SK-N-SH treated with all-trans-retinoic acid at 6 μM for 48 hours (cell line): Measurements from ENCODE around the gene CTAGE1.

Experiments used
- ATAC-seq: fragments of 200-7000 bp; cut with Tn5 transposase; 3 replicates; pipeline ENCODE4 v1.9.1; 2020; ENCODE audit warnings: mild to moderate bottlenecking, moderate library complexity
- ARNTL ChIP-seq: fragments of 450-650 bp; formaldehyde crosslinking; IDR thresholded peaks from 2 replicates; pipeline ENCODE4 v1.5.0; 2020; ENCODE audit warnings: low read depth, mild to moderate bottlenecking, moderate library complexity, borderline replicate concordance
- BACH2 ChIP-seq: fragments of 250-450 bp; sonication (Bioruptor Pico); IDR thresholded peaks from 2 replicates; pipeline ENCODE4 v1.9.0; 2021; ENCODE audit warnings: mild to moderate bottlenecking, borderline replicate concordance
- ESRRG ChIP-seq: fragments of 250-450 bp; sonication (Bioruptor Pico); IDR thresholded peaks from 2 replicates; pipeline ENCODE4 v1.6.1; 2021; ENCODE audit warnings: mild to moderate bottlenecking
- ISL1 ChIP-seq: fragments of 250-450 bp; sonication (Bioruptor Pico); IDR thresholded peaks from 2 replicates; pipeline ENCODE4 v2.1.2; 2022; ENCODE audit warnings: mild to moderate bottlenecking, moderate library complexity
- OSR1 ChIP-seq: fragments of 250-450 bp; sonication (Bioruptor Pico); IDR thresholded peaks from 2 replicates; pipeline ENCODE4 v1.8.0; 2022; ENCODE audit warnings: moderate library complexity, mild to moderate bottlenecking, inconsistent platforms
- PPARA ChIP-seq: fragments of 250-450 bp; sonication (Bioruptor Pico); IDR thresholded peaks from 2 replicates; pipeline ENCODE4 v1.5.0; 2020; ENCODE audit warnings: mild to moderate bottlenecking, borderline replicate concordance
- RARB ChIP-seq: fragments of 250-450 bp; sonication (Bioruptor Pico); IDR thresholded peaks from 2 replicates; pipeline ENCODE4 v1.8.0; 2021; ENCODE audit warnings: mild to moderate bottlenecking, moderate library complexity
- SNAI2 ChIP-seq: fragments of 250-450 bp; sonication (Bioruptor Pico); IDR thresholded peaks from 2 replicates; pipeline ENCODE4 v1.5.0; 2020; ENCODE audit warnings: mild to moderate bottlenecking, moderate library complexity
- TCF4 ChIP-seq: fragments of 250-450 bp; sonication (Bioruptor Pico); IDR thresholded peaks from 2 replicates; pipeline ENCODE4 v1.8.0; 2021; ENCODE audit warnings: mild to moderate bottlenecking, moderate library complexity, borderline replicate concordance
- TOX ChIP-seq: fragments of 250-450 bp; sonication (Bioruptor Pico); IDR thresholded peaks from 2 replicates; pipeline ENCODE4 v1.8.0; 2021; ENCODE audit warnings: mild to moderate bottlenecking, moderate library complexity, borderline replicate concordance
- ZC3H10 ChIP-seq: fragments of 250-450 bp; sonication (Bioruptor Pico); IDR thresholded peaks from 2 replicates; pipeline ENCODE4 v1.5.1; 2021; ENCODE audit warnings: mild to moderate bottlenecking, moderate library complexity
- ZFP3 ChIP-seq: fragments of 250-450 bp; sonication (Bioruptor Pico); IDR thresholded peaks from 2 replicates; pipeline ENCODE4 v1.5.0; 2020; ENCODE audit warnings: mild to moderate bottlenecking, moderate library complexity
- ZNF565 ChIP-seq: fragments of 450-650 bp; formaldehyde crosslinking; conservative IDR thresholded peaks from 2 replicates; pipeline ENCODE4 v1.5.0; 2020; ENCODE audit warnings: low read depth, mild to moderate bottlenecking, moderate library complexity
- ZNF70 ChIP-seq: fragments of 450-650 bp; formaldehyde crosslinking; IDR thresholded peaks from 2 replicates; pipeline ENCODE4 v1.5.0; 2020; ENCODE audit warnings: mild to moderate bottlenecking, moderate library complexity
- ZNF8 ChIP-seq: fragments of 450-650 bp; formaldehyde crosslinking; IDR thresholded peaks from 2 replicates; pipeline ENCODE4 v1.5.0; 2020; ENCODE audit warnings: mild to moderate bottlenecking, moderate library complexity
- TF ChIP-seq, protein P1 (sequence below): fragments of 250-450 bp; sonication (Bioruptor Pico); IDR thresholded peaks from 2 replicates; pipeline ENCODE4 v1.8.0; 2021; ENCODE audit warnings: low read depth, mild to moderate bottlenecking, moderate library complexity, borderline replicate concordance
- TF ChIP-seq, protein P2 (sequence below): fragments of 250-450 bp; sonication (Bioruptor Pico); IDR thresholded peaks from 2 replicates; pipeline ENCODE4 v1.5.0; 2020; ENCODE audit warnings: mild to moderate bottlenecking, moderate library complexity
- TF ChIP-seq, protein P3 (sequence below): fragments of 250-450 bp; sonication (Bioruptor Pico); IDR thresholded peaks from 2 replicates; pipeline ENCODE4 v1.8.0; 2020; ENCODE audit warnings: mild to moderate bottlenecking, moderate library complexity, borderline replicate concordance
- TF ChIP-seq, protein P4 (sequence below): fragments of 250-450 bp; sonication (Bioruptor Pico); IDR thresholded peaks from 2 replicates; pipeline ENCODE4 v1.5.1; 2020; ENCODE audit warnings: low read depth, mild to moderate bottlenecking, moderate library complexity

Gene CTAGE1

DNA sequence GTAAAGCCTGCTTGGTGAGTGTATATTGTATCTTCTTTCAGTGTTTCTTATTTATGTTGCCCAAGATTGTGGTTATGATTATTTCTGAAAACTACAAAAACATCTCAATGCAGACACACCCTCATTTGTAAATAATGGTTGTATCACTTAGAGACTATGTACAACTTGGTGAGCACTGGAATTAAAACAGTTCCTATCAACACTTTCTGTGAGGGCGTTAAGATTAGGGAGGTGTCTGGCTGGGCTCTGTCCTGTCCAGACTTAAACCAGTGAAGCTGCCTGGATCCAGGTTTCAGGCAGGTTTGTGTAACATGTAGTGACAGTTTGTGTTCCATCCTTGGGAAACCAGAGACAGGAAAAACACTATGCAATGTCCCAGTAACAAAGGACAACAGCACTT lies 49.7 kb downstream of the CTAGE1 start:
- no peak for TF ChIP-seq TOX
- no peak for ATAC-seq

DNA sequence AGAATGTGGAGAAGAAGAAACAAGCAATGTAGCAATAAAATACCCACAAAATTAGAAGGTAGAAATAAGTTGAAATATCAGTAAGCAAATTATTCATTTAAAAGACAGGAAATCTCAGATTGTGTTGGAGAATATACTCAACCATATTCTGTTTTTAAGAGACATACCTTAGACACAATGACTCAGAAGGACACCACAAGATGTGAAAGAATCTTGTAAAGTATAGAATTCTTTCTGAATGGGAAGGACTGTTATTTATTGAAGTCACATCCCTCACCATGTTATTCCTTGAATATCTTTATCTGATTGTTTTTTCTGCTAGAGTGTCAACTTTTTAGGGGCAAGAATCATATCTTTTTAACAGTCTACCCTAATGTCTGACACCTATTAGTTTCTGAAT lies 50.4 kb downstream of the CTAGE1 start:
- TF ChIP-seq TOX (no peak), RARB (CRISPR knock-in tag) (no peak), BACH2 (no peak), ESRRG (no peak), PPARA (CRISPR knock-in tag) (no peak), ZNF565 (CRISPR knock-in tag) (no peak)
- TF ChIP-seq, protein P1, sequence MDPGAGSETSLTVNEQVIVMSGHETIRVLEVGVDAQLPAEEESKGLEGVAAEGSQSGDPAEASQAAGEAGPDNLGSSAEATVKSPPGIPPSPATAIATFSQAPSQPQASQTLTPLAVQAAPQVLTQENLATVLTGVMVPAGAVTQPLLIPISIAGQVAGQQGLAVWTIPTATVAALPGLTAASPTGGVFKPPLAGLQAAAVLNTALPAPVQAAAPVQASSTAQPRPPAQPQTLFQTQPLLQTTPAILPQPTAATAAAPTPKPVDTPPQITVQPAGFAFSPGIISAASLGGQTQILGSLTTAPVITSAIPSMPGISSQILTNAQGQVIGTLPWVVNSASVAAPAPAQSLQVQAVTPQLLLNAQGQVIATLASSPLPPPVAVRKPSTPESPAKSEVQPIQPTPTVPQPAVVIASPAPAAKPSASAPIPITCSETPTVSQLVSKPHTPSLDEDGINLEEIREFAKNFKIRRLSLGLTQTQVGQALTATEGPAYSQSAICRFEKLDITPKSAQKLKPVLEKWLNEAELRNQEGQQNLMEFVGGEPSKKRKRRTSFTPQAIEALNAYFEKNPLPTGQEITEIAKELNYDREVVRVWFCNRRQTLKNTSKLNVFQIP (CRISPR knock-in tag): no peak
- ATAC-seq: no peak

DNA sequence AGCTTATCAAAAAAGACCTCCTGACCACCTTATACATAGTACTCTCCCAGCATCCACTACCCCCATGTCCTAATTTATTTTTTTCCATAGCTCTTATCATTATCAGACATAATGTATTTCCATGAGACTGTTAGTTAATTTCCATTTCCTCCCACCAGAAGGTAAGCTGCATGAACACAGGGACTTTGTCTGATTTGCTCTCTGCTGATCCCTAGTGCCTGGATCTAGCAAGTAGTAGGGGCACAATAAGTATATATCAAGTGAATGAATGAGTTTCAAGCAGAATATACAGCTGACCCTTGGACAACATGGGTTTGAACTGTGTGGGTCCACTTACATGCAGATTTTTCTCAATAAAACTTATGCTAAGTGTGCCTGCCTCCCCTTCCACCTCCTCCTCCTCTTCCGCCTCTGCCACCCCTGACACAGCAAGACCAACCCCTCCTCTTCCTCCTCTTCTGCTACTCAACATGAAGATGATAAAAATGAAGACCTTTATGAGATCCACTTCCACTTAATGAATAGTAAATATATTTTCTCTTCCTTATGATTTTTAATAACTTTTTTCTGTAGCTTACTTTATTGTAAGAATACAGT lies 53.8 kb downstream of the CTAGE1 start:
- ATAC-seq: no peak
- TF ChIP-seq ZFP3 (CRISPR knock-in tag) (no peak), ZNF70 (CRISPR knock-in tag) (no peak), OSR1 (no peak), ISL1 (CRISPR knock-in tag) (no peak), PPARA (CRISPR knock-in tag) (no peak), ZNF8 (CRISPR knock-in tag) (no peak), TCF4 (no peak), BACH2 (no peak), SNAI2 (CRISPR knock-in tag) (no peak), ZNF565 (CRISPR knock-in tag) (no peak), TOX (no peak), ESRRG (no peak), ARNTL (CRISPR knock-in tag) (no peak), ZC3H10 (CRISPR knock-in tag) (no peak)
- TF ChIP-seq, protein P2, sequence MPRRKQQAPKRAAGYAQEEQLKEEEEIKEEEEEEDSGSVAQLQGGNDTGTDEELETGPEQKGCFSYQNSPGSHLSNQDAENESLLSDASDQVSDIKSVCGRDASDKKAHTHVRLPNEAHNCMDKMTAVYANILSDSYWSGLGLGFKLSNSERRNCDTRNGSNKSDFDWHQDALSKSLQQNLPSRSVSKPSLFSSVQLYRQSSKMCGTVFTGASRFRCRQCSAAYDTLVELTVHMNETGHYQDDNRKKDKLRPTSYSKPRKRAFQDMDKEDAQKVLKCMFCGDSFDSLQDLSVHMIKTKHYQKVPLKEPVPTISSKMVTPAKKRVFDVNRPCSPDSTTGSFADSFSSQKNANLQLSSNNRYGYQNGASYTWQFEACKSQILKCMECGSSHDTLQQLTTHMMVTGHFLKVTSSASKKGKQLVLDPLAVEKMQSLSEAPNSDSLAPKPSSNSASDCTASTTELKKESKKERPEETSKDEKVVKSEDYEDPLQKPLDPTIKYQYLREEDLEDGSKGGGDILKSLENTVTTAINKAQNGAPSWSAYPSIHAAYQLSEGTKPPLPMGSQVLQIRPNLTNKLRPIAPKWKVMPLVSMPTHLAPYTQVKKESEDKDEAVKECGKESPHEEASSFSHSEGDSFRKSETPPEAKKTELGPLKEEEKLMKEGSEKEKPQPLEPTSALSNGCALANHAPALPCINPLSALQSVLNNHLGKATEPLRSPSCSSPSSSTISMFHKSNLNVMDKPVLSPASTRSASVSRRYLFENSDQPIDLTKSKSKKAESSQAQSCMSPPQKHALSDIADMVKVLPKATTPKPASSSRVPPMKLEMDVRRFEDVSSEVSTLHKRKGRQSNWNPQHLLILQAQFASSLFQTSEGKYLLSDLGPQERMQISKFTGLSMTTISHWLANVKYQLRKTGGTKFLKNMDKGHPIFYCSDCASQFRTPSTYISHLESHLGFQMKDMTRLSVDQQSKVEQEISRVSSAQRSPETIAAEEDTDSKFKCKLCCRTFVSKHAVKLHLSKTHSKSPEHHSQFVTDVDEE (CRISPR knock-in tag): no peak
- TF ChIP-seq, protein P1 (CRISPR knock-in tag): no peak
- TF ChIP-seq, protein P3, sequence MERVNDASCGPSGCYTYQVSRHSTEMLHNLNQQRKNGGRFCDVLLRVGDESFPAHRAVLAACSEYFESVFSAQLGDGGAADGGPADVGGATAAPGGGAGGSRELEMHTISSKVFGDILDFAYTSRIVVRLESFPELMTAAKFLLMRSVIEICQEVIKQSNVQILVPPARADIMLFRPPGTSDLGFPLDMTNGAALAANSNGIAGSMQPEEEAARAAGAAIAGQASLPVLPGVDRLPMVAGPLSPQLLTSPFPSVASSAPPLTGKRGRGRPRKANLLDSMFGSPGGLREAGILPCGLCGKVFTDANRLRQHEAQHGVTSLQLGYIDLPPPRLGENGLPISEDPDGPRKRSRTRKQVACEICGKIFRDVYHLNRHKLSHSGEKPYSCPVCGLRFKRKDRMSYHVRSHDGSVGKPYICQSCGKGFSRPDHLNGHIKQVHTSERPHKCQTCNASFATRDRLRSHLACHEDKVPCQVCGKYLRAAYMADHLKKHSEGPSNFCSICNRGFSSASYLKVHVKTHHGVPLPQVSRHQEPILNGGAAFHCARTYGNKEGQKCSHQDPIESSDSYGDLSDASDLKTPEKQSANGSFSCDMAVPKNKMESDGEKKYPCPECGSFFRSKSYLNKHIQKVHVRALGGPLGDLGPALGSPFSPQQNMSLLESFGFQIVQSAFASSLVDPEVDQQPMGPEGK (CRISPR knock-in tag): no peak
- TF ChIP-seq, protein P4, sequence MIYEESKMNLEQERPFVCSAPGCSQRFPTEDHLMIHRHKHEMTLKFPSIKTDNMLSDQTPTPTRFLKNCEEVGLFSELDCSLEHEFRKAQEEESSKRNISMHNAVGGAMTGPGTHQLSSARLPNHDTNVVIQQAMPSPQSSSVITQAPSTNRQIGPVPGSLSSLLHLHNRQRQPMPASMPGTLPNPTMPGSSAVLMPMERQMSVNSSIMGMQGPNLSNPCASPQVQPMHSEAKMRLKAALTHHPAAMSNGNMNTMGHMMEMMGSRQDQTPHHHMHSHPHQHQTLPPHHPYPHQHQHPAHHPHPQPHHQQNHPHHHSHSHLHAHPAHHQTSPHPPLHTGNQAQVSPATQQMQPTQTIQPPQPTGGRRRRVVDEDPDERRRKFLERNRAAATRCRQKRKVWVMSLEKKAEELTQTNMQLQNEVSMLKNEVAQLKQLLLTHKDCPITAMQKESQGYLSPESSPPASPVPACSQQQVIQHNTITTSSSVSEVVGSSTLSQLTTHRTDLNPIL: no peak
